HPDE6-E6E7 (cell line): ENCODE measurements around the gene IL1RN.
A peak's percentile ranks its signal among the peaks of the same experiment; 100 is the strongest.

Experiments used
- DNase-seq: peaks from one replicate; pipeline ENCODE4 v3.0.0; 2011; ENCODE audit warnings: missing footprints; ENCODE audit errors: extremely low spot score

IL1RN gene

DNA sequence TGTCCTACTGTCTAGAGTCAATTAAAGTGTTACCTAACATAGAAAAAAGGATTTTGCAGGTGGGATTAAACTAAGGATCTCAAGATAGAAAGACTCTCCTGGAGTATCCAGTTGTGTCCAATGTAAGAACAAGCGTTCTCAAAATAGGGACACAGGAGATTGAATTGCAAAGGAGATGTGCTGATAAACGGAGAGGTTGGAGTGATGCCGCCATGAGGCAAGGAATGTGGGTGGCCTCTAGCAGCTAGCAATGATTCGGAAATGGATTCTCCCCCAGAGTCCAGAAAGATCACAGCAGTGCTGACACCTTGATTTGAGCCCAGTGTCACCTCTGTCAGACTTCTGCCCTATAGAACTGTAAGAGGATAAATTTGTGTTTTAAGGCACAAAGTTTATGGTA, 24.1 kb upstream of the IL1RN start:
- DNase-seq = no peak

DNA sequence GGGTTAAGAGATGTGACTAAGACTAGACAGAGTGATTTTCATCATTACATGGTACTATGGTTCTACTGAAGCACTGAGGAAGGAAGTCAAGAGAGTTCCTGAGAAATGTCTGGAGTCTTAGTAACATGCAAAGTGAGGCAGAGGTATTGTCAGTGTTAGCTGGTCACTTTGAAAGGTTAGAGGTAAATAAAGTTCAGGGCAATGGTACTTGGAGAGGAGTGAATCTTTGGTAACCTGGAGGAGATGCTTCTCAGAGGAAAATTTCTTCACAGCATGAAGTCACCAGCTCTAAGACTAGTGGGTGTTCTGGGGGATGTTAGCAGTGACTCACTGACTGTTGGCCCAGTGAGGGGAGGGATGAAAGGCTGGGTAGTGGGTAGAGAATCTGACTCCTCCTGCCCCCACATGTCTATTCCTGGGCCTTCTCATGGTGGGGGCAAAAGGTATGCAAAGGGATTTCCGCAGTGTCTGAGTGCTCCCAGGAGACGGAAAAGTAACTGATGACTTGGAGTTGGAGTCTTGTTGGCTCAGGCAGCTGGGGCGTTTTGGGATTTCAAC, 23.3 kb upstream of the IL1RN start:
- no peak for DNase-seq

DNA sequence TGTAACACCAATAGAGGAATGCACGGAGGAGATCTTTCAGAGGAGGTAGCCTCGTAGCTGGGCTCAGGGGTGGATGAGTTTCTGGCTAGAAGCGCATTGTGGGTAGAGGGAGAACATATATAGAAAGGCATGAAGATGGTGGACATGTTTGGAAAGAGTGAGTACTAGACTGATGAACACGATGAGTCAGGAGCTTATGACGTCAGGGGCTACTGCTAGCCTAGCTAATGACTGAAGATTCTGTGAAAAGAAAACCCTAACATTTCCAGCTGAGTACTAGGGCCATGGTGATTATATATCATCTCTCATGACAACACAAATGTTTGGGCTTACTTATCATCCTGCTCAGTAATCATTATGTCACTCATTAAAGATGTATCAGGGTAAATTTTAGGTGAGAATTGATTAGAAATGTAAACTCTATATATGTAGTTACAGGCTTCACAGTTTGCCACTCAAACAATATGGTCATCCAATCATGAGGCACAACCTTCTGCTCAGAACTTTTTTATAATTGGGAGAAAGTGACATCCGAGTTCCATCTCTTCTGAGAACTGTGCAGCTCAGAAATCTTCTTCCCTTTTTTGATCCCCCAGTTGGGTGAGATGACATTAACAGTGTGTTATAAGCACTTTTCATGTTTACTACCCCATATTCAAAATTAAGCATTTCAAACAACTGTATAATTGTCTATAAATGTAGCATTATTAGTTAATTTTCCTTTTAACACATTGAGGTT, 22.2 kb upstream of the IL1RN start:
- no peak for DNase-seq

DNA sequence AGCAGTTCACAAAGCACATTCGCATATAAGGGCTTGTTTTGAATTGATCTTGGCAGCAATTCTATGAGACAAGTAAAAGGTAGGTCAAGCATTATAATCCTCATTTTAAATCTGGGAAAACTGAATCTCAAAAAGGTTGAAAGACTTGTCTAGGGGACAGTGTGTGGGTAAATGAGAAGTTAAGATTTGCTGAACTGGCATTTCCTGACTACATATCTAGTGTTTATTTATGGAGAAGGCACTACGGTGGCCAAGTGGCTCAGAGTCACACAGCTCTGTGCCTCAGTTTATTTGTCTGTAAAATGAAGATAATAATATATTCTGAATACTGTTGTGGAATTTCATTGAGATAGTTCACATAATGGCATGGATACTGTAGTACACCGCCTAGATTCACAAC, 16.3 kb upstream of the IL1RN start:
- DNase-seq = no peak

DNA sequence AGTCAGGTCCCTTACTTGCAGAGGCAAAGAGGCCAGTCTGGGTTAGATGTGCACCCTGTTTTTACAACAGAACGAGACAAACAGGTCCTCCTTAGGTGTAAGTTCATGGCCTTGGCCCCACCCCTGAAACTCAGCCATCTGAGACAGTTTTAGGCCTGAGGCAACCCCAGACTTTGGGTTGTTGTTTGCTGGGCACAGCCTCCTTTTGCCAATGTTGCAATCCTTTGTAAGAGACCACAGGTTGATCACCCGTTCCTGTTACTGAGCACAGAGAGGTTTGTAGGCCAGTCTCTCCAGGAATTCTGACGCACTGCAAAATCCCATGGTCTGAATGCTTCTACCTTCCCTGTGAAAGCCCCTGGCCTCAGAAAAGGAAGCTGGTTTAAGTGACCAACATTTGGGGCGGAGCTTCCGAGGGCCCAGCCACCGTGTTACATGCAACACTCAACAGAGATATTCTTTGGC, 15.5 kb upstream of the IL1RN start:
- DNase-seq = peak; percentile 35

DNA sequence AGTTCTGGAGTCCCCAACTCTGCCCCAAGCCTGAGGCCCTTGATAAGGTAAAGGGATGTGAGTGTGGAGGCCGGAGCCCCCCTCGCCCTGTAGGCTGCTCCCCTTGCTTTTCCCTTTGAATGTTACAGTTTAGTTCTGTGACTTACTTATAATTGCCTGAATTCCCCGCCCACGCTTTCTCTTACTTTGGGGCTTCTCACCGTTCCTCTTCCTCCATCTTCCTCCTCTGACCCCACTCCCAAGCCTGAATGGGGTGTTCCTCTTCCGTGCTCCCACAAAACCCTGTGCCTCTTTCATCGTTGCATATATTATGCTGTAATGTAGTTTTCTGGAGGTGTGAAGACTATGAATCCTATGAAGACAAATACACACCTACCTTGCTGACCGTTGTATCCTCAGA, 15.0 kb upstream of the IL1RN start:
- no peak for DNase-seq

DNA sequence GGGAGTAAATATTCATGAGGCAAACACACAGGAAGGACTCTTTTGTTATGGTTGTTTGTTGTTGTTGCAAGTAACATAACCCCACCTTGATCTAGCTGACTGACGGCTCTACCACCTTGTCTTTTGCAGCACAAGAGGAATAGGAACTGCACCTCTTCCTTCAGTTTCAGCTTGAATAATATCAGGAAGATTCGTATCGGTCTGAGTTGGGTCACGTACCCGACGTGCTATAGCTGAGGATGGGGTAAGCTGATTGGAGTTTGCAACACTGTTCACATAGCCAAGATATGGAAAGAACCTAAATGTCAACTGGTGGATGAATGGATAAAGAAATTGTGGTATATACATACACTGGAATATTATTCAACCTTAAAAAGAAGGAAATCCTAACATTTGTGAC, 14.5 kb upstream of the IL1RN start:
- DNase-seq = no peak

DNA sequence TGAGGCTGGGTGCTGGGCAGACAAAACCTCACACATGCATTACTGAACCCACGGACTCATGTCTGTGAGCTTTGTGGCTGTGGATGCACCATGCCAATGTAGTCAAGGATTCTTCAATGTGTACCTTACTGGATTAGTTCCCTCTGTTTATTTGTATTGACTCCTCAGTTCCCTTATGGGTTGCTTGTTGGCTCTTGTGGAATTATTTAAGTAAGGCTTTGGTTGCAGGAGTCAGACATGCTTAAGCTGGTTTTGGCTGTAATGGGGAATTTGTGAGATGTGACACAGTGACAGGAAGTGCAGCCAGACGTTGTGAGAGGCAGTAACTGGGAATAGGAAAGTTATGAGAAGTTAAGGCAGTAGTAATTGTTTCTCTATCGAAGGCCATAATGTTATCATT, 13.6 kb upstream of the IL1RN start:
- DNase-seq = no peak

DNA sequence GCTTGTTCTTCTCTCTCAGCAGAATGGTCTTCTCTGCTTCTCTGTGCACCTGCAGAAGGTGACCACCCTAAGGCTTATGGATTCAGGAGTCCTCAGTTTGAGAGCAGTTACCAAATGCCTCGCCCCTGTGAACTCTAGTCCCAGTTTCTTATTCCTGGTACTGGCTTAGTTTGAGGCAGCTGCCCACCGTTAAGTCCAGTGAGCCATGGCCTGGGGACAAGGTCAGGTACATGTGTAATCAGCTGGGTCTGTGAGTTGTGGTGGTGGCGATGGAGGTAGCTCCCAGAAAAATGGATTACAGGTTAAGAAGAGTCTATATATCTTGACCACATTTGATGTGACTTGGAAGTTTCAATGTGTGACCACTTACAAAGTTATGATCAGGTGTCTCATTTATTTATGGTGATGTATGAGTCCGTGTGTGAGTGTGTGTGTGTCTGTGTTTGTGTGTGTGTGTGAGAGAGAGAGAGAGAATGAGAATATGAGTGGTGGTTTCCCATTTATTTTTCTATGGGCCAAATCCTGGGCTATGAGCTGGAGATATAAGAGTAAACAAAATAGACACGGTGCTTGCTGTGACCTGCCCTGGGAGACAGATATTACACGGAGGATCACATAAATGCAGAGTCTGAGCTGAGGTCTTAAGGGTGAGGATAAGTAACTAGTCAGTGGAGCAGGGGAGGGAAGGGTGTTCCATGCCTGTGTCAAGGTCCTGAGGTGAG, 13.0 kb upstream of the IL1RN start:
- DNase-seq = no peak

DNA sequence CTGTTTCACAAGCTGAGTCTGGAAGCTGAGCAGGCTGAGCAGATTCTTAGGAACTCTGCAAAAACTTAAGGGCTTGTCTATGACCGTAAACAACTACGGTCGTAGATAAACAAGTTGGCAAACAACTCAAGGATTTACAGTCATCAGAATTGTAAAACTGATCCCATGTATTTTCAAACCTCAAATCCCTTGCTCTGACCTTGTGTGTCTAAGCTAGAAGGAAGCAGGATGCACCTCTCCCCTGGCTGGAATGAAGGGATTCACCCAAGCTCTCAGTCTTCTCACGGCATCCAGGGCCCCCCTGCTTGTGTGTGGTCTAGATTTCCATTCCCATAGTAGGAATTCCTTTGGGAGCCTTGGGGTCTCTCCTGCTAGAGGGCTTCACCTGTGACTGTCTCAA, 12.4 kb upstream of the IL1RN start:
- DNase-seq = no peak

DNA sequence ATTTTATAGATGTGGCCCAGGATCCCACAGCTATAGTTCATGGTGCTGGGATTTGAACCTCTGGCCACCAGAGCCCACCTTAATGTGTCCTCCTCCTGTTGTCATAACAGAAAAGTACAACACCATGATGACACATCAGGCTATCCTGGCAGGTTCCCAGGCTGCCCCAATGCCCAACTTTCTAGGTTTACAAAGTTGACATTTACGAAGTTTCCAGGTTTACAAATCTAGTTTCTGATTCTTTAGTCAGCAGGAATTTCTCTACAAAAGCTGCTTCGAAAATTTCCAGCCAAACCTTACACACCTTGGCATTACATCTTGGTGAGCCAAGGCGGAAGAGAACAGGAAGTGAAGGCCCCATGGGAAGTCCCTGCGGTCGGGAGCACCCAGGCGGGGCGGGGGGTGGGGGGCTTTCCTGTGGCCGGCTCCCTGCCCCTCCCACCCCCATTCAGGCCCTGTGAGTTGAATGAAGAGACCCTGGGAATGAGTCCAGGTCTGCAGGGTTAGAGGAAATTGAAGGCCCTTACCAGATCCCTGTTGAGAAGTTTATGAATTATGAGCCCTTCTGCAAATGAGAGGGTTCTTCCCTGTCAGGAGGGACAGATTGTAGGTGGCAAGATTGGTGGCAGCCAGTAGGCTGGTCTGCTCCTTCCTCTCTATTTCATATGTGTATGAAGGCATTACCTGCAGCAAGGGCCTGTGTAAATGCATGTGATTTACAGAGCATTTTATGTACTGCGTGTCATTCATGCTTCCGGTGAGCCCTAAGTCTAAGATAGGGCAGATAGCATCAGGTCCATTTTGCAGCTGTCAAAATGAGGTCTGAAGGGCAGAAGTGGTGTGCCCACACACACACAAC, 11.1 kb upstream of the IL1RN start:
- DNase-seq = no peak

DNA sequence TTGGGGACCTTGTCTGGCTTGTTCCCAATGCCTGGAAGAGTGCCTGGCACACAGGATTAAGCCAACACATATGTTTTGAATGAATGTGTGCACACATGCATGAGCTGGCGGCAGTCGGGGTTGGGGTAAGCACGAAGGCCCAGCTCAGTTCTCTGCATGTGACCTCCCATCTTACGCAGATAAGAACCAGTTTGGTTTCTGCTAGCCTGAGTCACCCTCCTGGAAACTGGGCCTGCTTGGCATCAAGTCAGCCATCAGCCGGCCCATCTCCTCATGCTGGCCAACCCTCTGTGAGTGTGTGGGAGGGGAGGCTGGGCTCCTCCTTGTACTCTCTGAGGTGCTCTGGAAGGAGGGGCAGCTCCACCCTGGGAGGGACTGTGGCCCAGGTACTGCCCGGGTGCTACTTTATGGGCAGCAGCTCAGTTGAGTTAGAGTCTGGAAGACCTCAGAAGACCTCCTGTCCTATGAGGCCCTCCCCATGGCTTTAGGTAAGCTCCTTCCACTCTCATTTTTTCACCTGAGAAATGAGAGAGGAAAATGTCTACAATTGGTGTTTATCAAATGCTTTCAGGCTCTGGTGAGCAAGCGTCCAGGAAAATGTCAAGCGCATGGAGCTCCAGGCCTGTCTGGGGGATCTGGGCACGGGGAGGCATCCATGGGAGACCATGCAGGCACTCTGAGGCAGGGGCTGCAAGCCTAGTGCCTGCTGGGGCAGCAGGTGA, 9.7 kb upstream of the IL1RN start:
- peak; percentile 91 for DNase-seq

DNA sequence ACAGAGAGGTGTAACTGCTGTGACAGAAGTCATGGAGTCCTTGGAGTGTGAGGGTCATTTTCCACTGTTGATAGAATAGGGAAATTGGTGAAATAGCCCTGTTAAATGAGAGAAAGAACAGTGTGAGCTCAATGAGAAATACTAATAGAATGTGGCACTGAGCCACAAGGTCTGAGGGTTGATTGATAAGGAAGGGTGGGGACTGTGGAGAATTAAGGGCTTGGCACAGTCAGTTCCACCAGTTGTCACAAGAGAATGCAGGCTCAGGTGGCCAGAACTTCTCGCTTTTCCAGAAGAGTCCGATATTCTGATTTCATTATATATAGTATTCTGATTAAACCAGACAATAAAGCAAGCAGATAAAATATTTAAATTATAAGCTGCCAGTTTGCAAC, 9.1 kb upstream of the IL1RN start:
- DNase-seq = no peak

DNA sequence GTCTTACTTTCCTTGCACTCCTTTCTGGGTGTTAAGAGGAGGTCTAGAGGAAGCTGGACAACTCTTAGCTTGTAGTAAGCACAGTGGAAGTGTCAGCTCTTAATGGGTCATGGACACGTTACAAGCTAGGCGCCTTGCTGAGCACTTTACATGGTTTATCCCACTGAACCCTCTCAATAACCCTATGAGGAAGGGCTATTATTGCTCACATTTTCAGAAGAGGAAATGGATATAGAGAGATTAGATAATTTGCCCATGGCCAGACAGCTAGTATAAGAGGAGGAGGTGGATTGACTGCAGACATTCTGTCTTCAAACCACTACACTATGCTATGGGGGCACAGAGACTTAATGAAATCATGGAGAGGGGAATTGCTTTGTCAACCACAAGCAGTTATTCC, 8.3 kb upstream of the IL1RN start:
- DNase-seq = no peak

DNA sequence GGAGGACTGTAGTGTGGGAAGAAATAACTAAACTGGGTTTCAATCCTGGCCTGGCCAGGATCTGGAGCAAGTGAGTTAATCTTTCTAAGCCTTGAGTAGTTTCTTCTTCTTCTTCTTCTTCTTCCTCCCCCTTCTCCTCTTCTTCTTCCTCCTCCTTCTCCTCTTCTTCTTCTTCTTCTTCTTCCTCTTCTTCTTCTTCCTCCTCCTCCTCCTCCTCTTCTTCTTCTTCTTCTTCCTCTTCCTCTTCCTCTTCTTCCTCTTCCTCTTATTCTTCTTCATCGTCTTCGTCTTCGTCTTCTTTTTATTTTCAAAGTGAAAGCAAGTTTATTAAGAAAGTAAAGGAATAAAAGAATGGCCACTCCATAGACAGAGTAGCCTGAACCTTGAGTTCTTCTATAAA, 6.5 kb upstream of the IL1RN start:
- DNase-seq = no peak

DNA sequence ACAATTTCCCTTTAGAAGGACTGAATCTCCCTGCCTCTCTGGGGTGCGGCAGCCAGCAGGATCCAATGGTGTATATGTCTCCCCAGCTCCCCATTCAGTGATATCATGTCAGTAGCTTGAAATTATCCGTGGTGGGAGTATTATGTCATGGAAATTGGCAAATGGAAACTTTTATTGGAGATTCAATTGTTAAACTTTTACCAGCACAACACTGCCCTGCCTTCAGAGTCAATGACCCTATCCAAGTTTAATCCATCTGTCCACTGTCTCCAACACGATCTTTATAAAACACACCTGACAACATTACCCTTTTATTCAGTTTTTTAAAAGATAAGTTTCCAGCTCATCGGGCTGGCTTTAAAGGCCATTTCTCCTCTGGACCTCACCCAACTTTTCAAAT, 5.0 kb upstream of the IL1RN start:
- DNase-seq = no peak

DNA sequence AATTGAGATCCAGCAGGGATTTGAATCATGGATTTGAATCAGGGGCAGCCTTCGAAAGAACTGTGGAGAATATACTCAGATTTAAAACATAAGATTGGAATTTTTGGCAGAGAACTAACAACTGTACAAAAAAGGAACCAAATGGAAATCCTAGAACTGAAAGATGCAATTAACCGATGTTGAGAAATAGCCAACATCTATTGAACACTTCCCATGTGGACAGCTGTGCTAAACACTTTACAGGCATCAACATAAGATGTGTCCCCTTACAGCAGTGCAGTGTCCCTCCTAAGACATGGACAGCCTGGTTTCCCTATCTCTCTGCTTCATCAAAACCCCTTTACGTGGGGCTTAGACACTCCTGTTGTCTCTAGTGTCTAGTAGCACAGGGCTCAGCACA, 3.7 kb upstream of the IL1RN start:
- DNase-seq = no peak

DNA sequence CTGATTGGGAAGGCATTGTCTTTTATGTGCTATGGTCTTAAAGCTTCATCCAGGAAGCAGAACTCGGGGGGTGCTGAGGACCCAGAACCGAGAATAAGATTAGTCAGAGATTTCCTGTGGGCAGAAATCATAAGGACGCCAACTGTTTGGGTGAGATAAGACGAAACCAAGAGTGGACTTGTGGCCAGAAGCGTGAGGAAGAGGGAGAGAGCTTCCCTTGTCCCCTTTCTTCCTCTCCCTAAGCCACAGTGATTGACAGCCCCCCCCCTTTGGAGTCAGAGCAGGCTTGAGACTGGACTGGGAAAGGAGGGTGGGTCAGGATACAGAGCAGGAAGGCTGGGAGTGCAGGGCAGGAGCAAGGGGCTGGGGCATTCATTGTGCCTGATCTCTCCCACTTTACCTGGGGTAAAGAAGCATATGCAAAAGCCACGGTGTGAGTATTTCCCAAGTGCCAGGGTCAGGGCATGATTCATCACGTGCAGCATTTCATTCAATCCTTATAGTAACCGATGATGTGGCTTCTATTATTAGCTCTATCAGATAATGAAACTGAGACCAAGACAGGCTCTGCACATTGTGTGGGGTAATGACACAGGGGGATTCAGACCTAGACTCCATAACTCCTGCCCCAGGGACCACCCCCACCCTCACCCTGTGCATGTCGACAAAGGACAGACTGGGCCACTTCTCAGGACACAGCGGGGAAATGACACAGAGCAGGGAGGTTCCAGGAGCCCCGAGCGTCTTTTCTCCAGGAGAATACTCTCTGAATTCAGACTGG, 3.0 kb upstream of the IL1RN start:
- peak; percentile 67 for DNase-seq

DNA sequence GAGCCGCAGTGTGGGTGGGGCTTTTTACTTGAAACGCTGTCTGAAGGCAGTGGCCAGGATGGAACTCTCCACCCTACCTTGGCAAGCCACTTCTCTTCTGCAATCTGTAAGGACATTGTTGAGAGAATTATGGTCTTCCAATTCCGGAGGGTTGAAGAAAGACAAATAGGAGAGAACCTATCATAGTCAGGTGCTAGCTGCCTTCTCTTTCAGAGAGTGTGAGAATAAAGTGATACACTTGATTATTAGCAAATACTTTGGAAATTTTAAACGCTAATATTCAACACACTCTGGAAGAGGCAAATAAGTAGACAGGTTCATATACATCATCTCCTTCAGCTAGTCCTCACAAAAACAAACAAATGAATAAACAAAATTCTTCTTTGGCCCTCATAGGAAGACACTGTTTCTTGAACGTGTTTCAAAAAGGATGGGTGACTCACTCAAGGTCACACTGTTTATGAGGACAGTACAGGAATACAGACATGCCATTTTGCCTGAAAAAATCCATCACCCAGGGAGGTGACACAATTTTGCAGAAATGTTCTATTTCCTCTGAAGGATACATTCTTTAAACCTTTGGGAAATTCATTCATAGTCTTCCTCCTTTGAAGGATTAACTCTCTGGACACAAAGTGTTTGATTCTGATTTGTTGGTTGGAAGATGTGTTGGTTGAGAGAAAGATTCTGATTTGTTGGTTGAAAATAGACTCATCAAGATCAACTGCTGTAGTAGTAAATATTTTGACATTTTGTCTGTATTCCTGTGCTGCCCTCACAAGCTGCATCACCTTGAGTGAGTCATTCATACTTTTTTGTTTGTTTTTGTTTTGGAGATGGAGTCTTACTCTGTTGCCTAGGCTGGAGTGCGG, 2.2 kb upstream of the IL1RN start:
- no peak for DNase-seq
